ENCODE measurements around the gene DYNC1H1. TPM values are rescaled to one million over a fixed set of nuclear protein-coding genes. Genes with fewer than 3 reads are reported as not detected.
"Not testable (repeated sequence)": the region's sequence is repeated elsewhere in the genome, so short reads cannot be mapped to it uniquely, and the experiment has no call there.

Gene DYNC1H1
- total RNA-seq, 1 donor from 2014 or later = 265 TPM

DNA sequence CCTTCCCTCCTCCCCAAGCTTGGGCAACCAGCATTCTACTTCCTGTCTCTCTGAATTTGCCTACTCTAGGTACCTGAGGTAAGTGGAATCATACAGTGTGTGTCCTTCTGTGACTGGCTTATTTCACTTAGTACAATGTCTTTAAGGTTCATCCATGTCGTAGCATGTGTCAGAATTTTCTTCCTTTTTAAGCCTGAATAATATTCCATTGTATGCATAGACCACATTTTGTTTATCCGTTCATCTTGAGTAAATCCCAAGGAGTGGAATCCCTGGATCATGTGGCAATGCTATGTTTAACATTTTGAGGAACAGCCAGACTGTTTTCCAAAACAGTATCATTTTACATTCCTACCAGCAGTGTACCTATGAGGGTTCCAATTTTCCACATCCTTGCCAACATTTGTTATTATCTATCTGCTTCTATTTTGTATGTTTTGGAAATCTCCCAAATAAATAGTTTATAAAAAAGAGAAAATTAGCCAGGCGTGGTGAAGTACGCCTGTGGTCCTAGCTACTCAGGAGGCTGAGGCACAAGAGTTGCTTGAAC lies 110.1 kb downstream of the DYNC1H1 start:
- no peak overlapping the region for H3K27ac Mint-ChIP-seq
- H3K27me3 Mint-ChIP-seq = no peaks in the 10 kb centered on the region
- DNase-seq = no peak
- no peak overlapping the region for H3K4me3 Mint-ChIP-seq
- intact Hi-C loops (cut with micrococcal nuclease) = no loop called here
- H3K4me1 Mint-ChIP-seq = peaks cover 4% of the 10 kb centered on the region
- no peaks in the 10 kb centered on the region for H3K9me3 Mint-ChIP-seq
- H3K36me3 Mint-ChIP-seq (ENCODE audit: low read depth) = peaks cover 27% of the 10 kb centered on the region

DNA sequence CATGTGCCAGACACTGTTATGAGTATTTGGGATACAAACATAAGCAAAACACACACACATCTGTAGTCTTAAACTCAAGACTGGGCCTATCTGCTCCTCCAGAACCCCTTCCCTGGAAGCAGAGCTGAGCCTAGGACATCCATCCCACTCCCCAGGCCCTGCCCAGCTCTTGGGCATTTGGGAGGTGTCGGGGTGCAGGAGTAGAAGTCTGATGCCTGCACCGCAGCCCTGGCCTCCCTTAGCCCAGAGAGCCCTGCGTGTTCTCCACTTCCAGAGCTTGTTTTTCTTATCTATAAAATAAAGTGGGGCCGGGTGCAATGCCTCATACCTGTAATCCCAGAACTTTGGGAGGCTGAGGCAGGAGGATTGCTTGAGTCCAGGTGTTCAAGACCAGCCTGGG lies 110.8 kb downstream of the DYNC1H1 start:
- Mint-ChIP-seq H3K27ac (no peak overlapping the region), H3K36me3 (ENCODE audit: low read depth) (peaks cover 34% of the 10 kb centered on the region), H3K4me3 (no peak overlapping the region), H3K4me1 (peaks cover 5% of the 10 kb centered on the region), H3K27me3 (no peaks in the 10 kb centered on the region), H3K9me3 (no peaks in the 10 kb centered on the region)
- intact Hi-C loops (cut with micrococcal nuclease) = no loop called here
- DNase-seq = no peak

DNA sequence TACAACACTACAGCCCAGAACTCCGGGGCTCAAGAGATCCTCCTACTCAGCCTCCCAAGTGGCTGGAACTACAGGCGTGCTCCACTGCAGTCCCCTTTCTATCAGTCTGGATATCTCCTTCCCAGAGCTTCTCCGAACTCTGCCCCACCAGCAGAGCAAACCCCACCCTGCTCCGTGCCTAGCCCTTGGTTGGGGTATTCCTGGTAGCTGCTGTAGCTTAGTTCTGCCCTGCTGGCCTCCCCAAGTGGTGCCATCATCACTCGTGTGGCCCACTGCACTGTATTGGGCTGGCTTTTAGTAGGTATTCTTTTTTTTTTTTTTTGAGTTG lies 113.0 kb downstream of the DYNC1H1 start:
- H3K4me3 Mint-ChIP-seq = no peak overlapping the region
- peaks cover 51% of the 10 kb centered on the region for H3K36me3 Mint-ChIP-seq (ENCODE audit: low read depth)
- DNase-seq = no peak
- H3K27me3 Mint-ChIP-seq = no peaks in the 10 kb centered on the region
- peaks cover 14% of the 10 kb centered on the region for H3K4me1 Mint-ChIP-seq
- intact Hi-C loops (cut with micrococcal nuclease) = no loop called here
- H3K27ac Mint-ChIP-seq = no peak overlapping the region
- H3K9me3 Mint-ChIP-seq = no peaks in the 10 kb centered on the region

DNA sequence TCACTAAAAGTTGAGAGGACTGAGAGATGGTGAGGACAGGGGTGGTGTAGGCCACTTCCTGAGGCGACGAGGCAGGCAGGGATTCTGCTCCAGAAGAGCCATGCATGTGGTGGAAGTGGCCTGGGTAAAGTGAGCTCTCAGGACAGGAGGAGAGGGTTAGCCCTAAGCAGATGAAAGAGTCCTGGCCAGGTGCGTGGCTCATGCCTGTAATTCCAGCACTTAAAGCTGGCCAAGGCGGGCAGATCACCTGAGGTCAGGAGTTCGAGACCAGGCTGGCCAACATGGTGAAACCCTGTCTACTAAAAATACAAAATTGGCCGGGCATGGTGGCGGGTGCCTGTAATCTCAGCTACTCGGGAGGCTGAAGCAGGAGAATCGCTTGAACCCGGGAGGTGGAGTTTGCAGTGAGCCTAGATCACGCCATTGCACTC lies 114.0 kb downstream of the DYNC1H1 start:
- H3K9me3 Mint-ChIP-seq; intact Hi-C loops (cut with micrococcal nuclease); H3K4me3 Mint-ChIP-seq; H3K27me3 Mint-ChIP-seq; DNase-seq: not testable (repeated sequence)
- peaks cover 61% of the 10 kb centered on the region for H3K36me3 Mint-ChIP-seq (ENCODE audit: low read depth)
- peak overlapping the region; percentile 71 for H3K27ac Mint-ChIP-seq
- H3K4me1 Mint-ChIP-seq = peaks cover 21% of the 10 kb centered on the region

DNA sequence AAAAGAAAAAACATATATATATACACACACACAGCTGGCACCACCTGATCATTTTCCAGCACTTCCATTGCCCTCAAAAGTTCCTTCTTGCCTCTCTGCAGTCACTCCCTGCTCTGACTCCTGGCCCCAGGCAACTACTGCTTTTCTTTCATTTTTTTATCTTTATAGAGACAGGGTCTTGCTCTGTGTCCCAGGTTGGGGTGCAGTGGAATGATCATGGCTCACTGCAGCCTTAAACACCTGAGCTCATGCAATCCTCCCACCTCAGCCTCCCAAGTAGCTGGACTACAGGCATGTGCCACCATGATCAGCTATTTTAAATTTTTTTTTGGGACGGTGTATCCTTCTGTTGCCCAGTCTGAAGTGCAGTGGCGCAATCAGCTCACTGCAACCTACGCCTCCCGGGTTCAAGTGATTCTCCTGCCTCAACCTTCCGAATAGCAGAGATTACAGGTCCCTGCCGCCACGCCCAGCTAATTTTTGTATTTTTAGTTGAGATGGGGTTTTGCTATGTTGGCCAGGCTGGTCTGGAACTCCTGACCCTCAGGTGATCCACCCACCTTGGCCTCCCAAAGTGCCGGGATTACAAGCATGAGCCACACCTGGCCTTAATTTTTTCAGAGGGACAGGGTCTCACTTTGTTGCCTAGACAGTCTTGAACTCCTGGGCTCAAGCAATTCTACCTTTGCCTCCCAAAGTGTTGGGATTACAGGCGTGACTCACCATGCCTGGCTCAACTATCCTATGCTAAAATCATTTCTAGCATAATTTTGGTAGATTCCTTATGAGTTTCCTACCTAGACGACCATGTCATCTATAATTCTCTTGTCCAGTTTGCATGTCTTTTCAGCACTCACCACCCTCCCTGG lies 114.7 kb downstream of the DYNC1H1 start:
- Mint-ChIP-seq H3K9me3 (no peaks in the 10 kb centered on the region), H3K4me3 (no peak overlapping the region), H3K36me3 (ENCODE audit: low read depth) (peaks cover 68% of the 10 kb centered on the region), H3K27me3 (no peaks in the 10 kb centered on the region), H3K4me1 (peaks cover 28% of the 10 kb centered on the region), H3K27ac (peak overlapping the region; percentile 21)
- intact Hi-C loops (cut with micrococcal nuclease) = no loop called here
- DNase-seq = no peak

DNA sequence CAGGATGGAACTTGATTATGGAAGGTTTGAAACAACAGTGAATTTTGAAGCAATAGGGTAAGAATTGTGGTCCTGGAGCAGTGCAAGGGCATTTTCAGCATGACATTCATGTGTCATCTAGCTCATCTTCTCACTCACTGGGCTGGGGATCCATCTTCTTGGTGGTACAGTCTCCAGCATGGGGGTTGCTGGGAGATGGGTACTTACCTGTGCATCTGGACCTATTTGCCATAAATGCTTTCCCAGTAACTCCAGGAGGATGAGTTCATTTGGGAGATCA lies 115.3 kb downstream of the DYNC1H1 start:
- Mint-ChIP-seq H3K27ac (no peak overlapping the region), H3K4me1 (peaks cover 33% of the 10 kb centered on the region), H3K4me3 (no peak overlapping the region), H3K36me3 (ENCODE audit: low read depth) (peaks cover 70% of the 10 kb centered on the region), H3K9me3 (no peaks in the 10 kb centered on the region), H3K27me3 (no peaks in the 10 kb centered on the region)
- intact Hi-C loops (cut with micrococcal nuclease) = no loop called here
- DNase-seq = no peak

DNA sequence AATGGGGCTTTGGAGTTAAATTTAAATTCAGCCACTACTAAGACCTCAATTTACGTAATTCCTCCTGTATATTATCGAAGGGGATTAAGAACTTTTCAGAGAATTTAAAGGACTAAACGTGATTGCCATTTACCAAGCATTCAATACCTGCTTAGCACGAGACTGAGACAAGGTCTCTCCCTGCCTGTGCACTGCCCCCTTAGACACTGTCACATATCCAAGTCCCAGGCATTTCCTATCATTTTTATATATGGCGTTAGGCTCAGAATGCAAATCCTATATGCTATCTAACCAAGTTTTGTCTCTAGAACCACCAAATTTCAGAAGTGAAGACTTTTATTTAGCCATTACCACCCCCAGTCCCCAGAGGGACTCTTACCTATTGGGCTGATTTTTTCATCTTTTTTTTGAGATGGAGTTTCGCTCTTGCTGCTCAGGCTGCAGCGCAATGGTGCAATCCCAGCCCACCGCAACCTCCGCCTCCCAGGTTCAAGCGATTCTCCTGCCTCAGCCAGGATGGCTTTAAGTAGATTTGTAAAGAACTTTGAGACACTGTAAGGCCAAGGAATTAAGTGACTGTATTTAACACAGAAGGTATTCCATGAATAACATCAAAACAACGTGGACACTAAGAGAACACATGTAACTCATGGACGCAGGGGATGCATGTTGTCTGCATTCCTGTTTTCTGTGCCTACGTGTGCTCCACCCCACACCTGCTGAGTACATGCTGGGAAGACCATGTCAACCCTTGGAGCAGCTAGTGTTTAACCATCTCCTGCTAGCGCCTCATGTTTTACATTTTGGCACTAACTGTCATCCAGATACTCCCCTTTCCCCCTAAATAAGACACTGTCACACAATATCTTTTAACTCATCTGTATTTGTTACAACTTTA lies 116.1 kb downstream of the DYNC1H1 start:
- Mint-ChIP-seq H3K36me3 (ENCODE audit: low read depth) (peaks cover 77% of the 10 kb centered on the region), H3K4me1 (peaks cover 41% of the 10 kb centered on the region), H3K4me3 (no peak overlapping the region), H3K27me3 (no peaks in the 10 kb centered on the region), H3K27ac (no peak overlapping the region), H3K9me3 (no peaks in the 10 kb centered on the region)
- intact Hi-C loops (cut with micrococcal nuclease) = loop anchor here (10.0 kb wide), 1 partner anchor 1706 kb away; the partner anchor contains the start of gene WDR25
- no peak for DNase-seq

DNA sequence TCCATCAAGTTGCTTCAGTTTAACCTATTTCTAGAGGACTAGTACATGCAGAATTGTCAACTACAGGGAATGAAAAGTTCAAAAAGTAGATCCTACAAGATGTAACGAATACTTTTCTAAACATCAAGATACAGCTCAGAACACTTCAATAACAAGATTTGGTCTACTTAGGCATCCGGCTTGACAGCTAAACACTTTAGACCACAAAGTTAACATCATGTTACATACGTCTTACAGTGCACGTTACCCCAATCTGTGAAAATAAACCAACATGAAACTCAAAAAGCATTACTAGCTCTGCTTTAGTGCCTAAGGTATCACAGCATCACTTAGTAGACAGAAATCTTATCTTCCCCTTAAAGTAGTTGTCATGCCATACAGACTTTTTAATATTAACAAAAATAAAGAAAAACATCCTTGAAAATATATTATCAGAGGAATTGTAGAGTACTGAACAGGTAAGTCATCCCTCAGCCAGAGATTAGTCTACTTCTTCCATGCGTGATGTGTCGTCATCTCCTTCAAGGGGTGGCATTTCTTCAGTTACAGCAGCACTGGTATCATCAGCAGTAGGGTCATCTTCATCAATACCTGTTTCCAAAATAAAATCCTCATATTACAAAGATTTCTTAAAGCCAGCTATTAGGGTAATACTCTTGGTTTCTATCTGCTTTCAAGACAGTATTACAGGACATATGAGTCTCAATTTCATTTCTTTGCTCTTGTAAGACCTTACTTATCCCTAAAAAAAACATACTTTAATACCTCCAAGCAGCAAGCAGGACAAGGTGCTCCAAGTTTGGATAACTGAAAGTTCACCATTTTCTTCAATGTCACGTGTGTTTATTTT lies 117.1 kb downstream of the DYNC1H1 start:
- H3K36me3 Mint-ChIP-seq (ENCODE audit: low read depth) = peaks cover 85% of the 10 kb centered on the region
- no peak for DNase-seq
- intact Hi-C loops (cut with micrococcal nuclease) = loop anchor here (10.0 kb wide), 1 partner anchor 1707 kb away; the partner anchor contains the start of gene WDR25
- no peaks in the 10 kb centered on the region for H3K9me3 Mint-ChIP-seq
- H3K27me3 Mint-ChIP-seq = no peaks in the 10 kb centered on the region
- peaks cover 47% of the 10 kb centered on the region for H3K4me1 Mint-ChIP-seq
- H3K4me3 Mint-ChIP-seq = peak overlapping the region; percentile 86
- no peak overlapping the region for H3K27ac Mint-ChIP-seq

DNA sequence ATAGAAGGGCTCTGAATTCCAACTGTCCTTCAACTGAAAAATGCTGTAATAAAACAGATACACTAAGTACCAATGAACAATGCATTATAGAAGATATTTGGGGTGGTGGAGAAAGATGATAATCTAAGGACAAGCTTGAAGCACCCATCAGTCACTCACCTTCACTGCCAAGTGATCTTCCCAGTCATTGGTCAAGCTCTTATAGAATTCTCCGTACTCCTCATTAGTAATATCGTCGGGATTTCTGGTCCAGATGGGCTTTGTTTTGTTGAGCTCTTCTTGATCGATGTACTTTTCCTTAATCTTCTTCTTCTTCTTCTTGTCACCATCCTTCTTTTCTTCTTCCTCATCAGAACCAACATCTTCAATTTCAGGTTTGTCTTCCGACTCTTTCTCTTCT lies 120.1 kb downstream of the DYNC1H1 start:
- peaks cover 62% of the 10 kb centered on the region for H3K4me1 Mint-ChIP-seq
- intact Hi-C loops (cut with micrococcal nuclease) = loop anchor here (10.0 kb wide), 1 partner anchor 1710 kb away; the partner anchor contains the start of gene WDR25
- H3K27ac Mint-ChIP-seq = peak overlapping the region; percentile 79
- H3K36me3 Mint-ChIP-seq (ENCODE audit: low read depth) = peaks cover 74% of the 10 kb centered on the region
- not testable (repeated sequence) for H3K27me3 Mint-ChIP-seq, H3K9me3 Mint-ChIP-seq, DNase-seq
- peak overlapping the region; percentile 86 for H3K4me3 Mint-ChIP-seq

DNA sequence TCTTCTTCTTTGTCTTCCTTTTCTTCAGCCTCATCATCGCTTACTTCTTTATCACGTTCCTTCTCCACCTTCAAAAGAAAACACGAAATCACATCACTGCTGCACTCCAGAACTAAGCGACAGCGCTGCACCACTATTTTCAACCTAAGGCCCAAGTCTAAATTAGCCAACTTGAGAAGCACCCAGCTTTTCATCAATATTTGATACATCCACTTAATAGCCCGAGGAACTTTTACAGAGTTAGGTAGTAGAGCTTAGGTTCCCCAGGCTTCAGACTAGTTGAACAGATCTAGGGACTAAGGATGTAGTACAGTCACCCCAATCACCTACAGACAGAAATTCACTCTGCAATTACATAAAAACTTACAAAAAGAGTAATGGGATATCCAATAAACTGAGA lies 120.6 kb downstream of the DYNC1H1 start:
- intact Hi-C loops (cut with micrococcal nuclease) = loop anchor here (5.0 to 10.0 kb wide), 4 partner anchors 138 to 1710 kb away; partner anchors contain the start of gene WDR25
- Mint-ChIP-seq H3K9me3 (no peaks in the 10 kb centered on the region), H3K4me1 (peaks cover 65% of the 10 kb centered on the region), H3K4me3 (peak overlapping the region; percentile 86), H3K27ac (peak overlapping the region; percentile 79), H3K36me3 (ENCODE audit: low read depth) (peaks cover 72% of the 10 kb centered on the region), H3K27me3 (no peaks in the 10 kb centered on the region)
- DNase-seq = no peak

DNA sequence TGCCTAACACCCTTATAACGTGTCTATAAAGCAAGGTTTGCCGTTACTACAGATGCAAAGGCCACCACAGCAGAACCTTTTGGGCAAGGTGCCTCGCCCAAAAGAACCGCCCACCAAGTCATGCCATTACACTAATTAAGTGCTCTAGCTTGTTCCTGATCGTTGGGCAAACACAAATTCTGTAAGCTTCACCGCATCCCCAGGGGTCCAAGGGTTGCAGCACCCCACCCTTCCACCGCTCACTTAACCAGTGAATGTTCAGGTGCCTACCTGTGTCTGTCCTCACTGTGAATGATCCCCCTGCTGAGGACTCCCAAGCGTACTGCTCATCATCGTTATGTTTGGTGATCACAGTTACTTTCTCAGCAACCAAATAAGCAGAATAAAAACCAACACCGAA lies 121.1 kb downstream of the DYNC1H1 start:
- peaks cover 67% of the 10 kb centered on the region for H3K4me1 Mint-ChIP-seq
- no peaks in the 10 kb centered on the region for H3K9me3 Mint-ChIP-seq
- H3K27ac Mint-ChIP-seq = peak overlapping the region; percentile 93

DNA sequence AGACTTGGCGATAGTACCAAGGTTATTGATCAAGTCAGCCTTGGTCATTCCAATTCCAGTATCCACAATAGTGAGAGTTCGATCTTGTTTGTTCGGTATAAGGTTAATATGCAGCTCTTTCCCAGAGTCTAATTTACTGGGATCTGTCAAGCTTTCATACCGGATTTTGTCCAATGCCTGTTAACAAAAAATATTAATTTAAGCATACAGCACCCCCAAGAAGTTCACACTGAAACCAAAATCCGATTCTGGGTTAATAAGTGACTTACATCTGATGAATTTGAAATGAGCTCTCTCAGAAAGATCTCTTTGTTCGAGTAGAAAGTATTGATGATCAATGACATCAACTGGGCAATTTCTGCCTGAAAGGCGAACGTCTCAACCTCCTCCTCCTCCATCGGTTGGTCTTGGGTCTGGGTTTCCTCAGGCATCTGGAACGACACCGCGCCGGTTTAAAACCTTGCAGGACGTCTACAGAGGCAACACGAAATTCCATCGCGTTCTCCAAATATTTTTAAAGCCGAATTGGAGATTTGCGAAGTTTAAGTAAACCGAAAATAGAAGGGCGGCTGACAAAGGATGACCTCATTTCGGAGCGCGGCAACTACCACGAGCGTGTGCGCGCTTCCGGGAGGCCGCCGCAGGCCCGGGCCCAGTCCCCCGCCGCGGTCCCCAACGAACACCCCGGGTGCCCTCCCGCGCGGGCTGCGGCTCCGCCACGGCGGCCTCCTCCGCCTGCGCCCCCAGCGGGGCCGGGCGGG lies 121.8 kb downstream of the DYNC1H1 start:
- peak; percentile 91 for DNase-seq
- Mint-ChIP-seq H3K4me3 (peak overlapping the region; percentile 86), H3K27me3 (no peaks in the 10 kb centered on the region), H3K4me1 (peaks cover 65% of the 10 kb centered on the region), H3K9me3 (no peaks in the 10 kb centered on the region), H3K36me3 (ENCODE audit: low read depth) (peaks cover 60% of the 10 kb centered on the region), H3K27ac (peak overlapping the region; percentile 93)
- intact Hi-C loops (cut with micrococcal nuclease) = loop anchor here (2.0 to 10.0 kb wide), 8 partner anchors 65 to 1711 kb away; partner anchors contain the start of genes DYNC1H1, PPP2R5C and WDR25

More for the DNA sequence above, 121.1 kb downstream of the DYNC1H1 start:
- H3K36me3 Mint-ChIP-seq (ENCODE audit: low read depth) = peaks cover 66% of the 10 kb centered on the region
- intact Hi-C loops (cut with micrococcal nuclease) = loop anchor here (5.0 to 10.0 kb wide), 4 partner anchors 138 to 1711 kb away; partner anchors contain the start of gene WDR25
- peak; percentile 70 for DNase-seq
- H3K27me3 Mint-ChIP-seq = no peaks in the 10 kb centered on the region
- H3K4me3 Mint-ChIP-seq = peak overlapping the region; percentile 86

Data from activated CD4-positive, alpha-beta T cell treated with anti-CD3 and anti-CD28 coated beads, Interleukin-2, amount 10 ng/mL, durations not matched to agents 24 days and 14 days (primary cell).